CD4-positive, alpha-beta memory T cell (primary cell): Measurements from ENCODE around the gene AK8. TPM values are rescaled to one million over a fixed set of nuclear protein-coding genes. Genes with fewer than 3 reads are reported as not detected.

Experiments used
- CTCF ChIA-PET: fragments of 350-600 bp; sonication (Branson Sonifier 250); formaldehyde crosslinking; loops from one replicate; lab custom pipeline; 2021; ENCODE audit warnings: inconsistent platforms; ENCODE audit not compliant: partially characterized antibody; lab: Charles Lee
- POLR2A ChIA-PET: fragments of 350-600 bp; sonication (Branson Sonifier 250); formaldehyde crosslinking; loops from one replicate; lab custom pipeline; 2021; ENCODE audit not compliant: partially characterized antibody; lab: Charles Lee
- DNase-seq, 5 donors: peaks; one replicate each; pipeline versions ENCODE4 v3.0.0 to v3.0.0-alpha.2; 2020 to 2022; ENCODE audit warnings: mixed read lengths in 1 of 5
- H3K27ac ChIP-seq: one replicate; pipeline ENCODE4 v1.7.0; 2013; ENCODE audit warnings: low read depth, low read length
- H3K27me3 ChIP-seq: 2 replicates; pipeline ENCODE4 v1.7.0; 2013; ENCODE audit warnings: mild to moderate bottlenecking, low read length, moderate library complexity; ENCODE audit not compliant: insufficient read depth
- H3K36me3 ChIP-seq: 2 replicates; pipeline ENCODE4 v1.7.0; 2013; ENCODE audit warnings: mild to moderate bottlenecking, low read length, moderate library complexity; ENCODE audit not compliant: insufficient read depth
- H3K4me1 ChIP-seq: 2 replicates; pipeline ENCODE4 v1.7.0; 2013; ENCODE audit warnings: mild to moderate bottlenecking, low read length, moderate library complexity; ENCODE audit not compliant: insufficient read depth
- H3K4me3 ChIP-seq, 2 donors: one replicate each; pipeline ENCODE4 v1.7.0; 2013; ENCODE audit warnings: low read length in 2 of 2, mild to moderate bottlenecking in 1 of 2
- H3K9me3 ChIP-seq, 2 donors: one replicate each; pipeline ENCODE4 v1.7.0; 2013; ENCODE audit warnings: low read length in 2 of 2, control low read depth in 1 of 2; ENCODE audit not compliant: control insufficient read depth in 1 of 2
- H3K27ac Mint-ChIP-seq, 7 donors: one replicate each; pipeline ENCODE4 v1.8.0; 2020 to 2021; ENCODE audit warnings: mixed read lengths in 7 of 7, mild to moderate bottlenecking in 6 of 7, inconsistent platforms in 3 of 7, moderate library complexity in 3 of 7
- H3K27me3 Mint-ChIP-seq, 2 donors: one replicate each; pipeline ENCODE4 v1.8.0; 2020 to 2021; ENCODE audit warnings: mixed read lengths in 2 of 2
- H3K36me3 Mint-ChIP-seq, 2 donors: one replicate each; pipeline ENCODE4 v1.8.0; 2020 to 2021; ENCODE audit warnings: mixed read lengths in 2 of 2, inconsistent platforms in 1 of 2, mild to moderate bottlenecking in 1 of 2
- H3K4me1 Mint-ChIP-seq, 4 donors: one replicate each; pipeline ENCODE4 v1.8.0; 2020 to 2021; ENCODE audit warnings: mixed read lengths in 4 of 4, mild to moderate bottlenecking in 1 of 4
- H3K4me3 Mint-ChIP-seq, 8 donors: one replicate each; pipeline ENCODE4 v1.8.0; 2020 to 2021; ENCODE audit warnings: mixed read lengths in 8 of 8, mild to moderate bottlenecking in 7 of 8, moderate library complexity in 6 of 8, inconsistent platforms in 3 of 8
- H3K9me3 Mint-ChIP-seq, 8 donors: one replicate each; pipeline ENCODE4 v1.8.0; 2020 to 2021; ENCODE audit warnings: mixed read lengths in 8 of 8, mild to moderate bottlenecking in 5 of 8, inconsistent platforms in 3 of 8, moderate library complexity in 1 of 8
- intact Hi-C: fragments of 100-400 bp; cut with micrococcal nuclease; formaldehyde crosslinking; loops from one replicate; pipeline ENCODE4 v1.15.1; 2023
- polyA plus RNA-seq, 2 donors: library from polyadenylated mRNA; unstranded; fragments of 300-500 nt; fragmentation: Illumina TruSeq; gene quantifications; one replicate each; pipeline ENCODE4 v1.2.3, GENCODE V29; 2021
- total RNA-seq, 2 experiments: library from RNA; stranded (reverse); gene quantifications; one replicate each; pipeline ENCODE4 v1.2.3, GENCODE V29; 2021

Gene AK8
- total and polyA plus RNA-seq, 4 experiments from 2014 or later: 0.28 TPM; not detected in 3

DNA sequence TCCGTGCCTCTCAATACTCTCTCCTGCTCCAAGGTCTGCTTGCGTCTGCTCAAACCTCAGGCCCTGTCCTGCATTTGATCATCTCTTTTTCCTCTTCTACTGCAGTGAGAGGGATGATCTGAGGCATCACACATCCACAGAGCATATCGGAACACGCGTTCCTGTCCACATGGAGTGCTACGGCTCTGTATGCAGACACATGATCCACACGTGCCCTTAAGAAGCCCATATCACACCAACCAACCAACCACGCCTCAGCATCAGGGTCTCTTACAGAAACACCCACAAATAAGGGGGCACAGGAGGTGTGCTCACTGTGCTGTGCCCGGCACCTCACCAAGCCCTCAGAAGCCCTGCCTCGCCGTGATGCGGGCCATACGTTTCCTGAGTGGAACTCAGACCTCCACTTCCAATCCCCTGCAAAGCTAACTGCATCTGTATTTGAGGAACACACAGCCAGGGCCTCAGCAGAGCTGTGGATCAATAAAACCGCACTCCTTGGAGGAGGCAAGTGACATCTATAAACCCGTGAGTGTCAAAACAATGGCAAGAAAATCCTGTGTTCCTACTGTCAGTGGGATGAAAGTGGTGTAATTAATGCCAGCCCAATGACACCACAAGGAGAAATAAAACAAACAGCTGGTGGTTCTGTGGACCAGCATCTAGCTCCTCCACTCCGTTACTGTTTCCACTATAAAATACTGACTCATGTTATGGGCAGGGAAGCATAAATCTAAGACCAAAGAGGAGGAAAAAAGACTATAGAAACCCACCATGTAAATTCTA is 40.4 kb downstream of the AK8 start:
- H3K4me3 ChIP-seq: no peak overlapping the region
- Mint-ChIP-seq H3K27me3 (peaks cover 7 to 8% of the 10 kb centered on the region in 2 donors), H3K4me3 (no peak overlapping the region), H3K4me1 (peaks cover 0 to 5% (median 0%) of the 10 kb centered on the region in 4 donors), H3K27ac (no peak overlapping the region), H3K9me3 (no peaks in the 10 kb centered on the region), H3K36me3 (no peaks in the 10 kb centered on the region)
- no peaks in the 10 kb centered on the region for H3K4me1 ChIP-seq
- DNase-seq: no peak
- POLR2A ChIA-PET: no interaction called here
- H3K27ac ChIP-seq: no peak overlapping the region
- no peaks in the 10 kb centered on the region for H3K36me3 ChIP-seq
- CTCF ChIA-PET: no interaction called here
- intact Hi-C loops: no loop called here
- H3K9me3 ChIP-seq: no peaks in the 10 kb centered on the region
- no peaks in the 10 kb centered on the region for H3K27me3 ChIP-seq

DNA sequence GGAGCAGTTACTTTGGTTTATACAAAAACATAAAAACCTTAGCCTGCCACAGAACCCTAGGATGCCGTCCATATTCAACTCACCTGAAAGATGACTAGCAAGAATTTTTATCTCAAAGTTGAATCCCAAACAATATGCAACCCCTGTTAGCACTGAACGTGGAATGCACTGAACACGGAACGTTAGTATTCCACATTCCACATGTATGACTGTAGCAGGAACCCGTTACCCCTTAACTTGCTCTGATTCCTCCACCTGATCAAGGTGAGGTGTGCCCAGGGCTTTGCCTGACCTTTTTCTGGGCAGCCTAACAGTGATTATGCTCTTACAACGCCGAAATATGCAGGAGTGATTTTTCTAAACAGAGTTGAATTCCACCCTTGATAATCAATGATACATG is 43.7 kb downstream of the AK8 start:
- no peak for DNase-seq
- Mint-ChIP-seq H3K27ac (no peak overlapping the region), H3K4me1 (peaks cover 0 to 5% (median 0%) of the 10 kb centered on the region in 4 donors), H3K4me3 (no peak overlapping the region), H3K36me3 (no peaks in the 10 kb centered on the region), H3K27me3 (peaks cover 4 to 13% of the 10 kb centered on the region in 2 donors), H3K9me3 (no peaks in the 10 kb centered on the region)
- ChIA-PET CTCF (no interaction called here), POLR2A (no interaction called here)
- no peak overlapping the region for H3K4me3 ChIP-seq
- H3K36me3 ChIP-seq: no peaks in the 10 kb centered on the region
- peaks cover 3% of the 10 kb centered on the region for H3K27me3 ChIP-seq
- no peak overlapping the region for H3K27ac ChIP-seq
- no peaks in the 10 kb centered on the region for H3K4me1 ChIP-seq
- H3K9me3 ChIP-seq: no peaks in the 10 kb centered on the region
- intact Hi-C loops: no loop called here

DNA sequence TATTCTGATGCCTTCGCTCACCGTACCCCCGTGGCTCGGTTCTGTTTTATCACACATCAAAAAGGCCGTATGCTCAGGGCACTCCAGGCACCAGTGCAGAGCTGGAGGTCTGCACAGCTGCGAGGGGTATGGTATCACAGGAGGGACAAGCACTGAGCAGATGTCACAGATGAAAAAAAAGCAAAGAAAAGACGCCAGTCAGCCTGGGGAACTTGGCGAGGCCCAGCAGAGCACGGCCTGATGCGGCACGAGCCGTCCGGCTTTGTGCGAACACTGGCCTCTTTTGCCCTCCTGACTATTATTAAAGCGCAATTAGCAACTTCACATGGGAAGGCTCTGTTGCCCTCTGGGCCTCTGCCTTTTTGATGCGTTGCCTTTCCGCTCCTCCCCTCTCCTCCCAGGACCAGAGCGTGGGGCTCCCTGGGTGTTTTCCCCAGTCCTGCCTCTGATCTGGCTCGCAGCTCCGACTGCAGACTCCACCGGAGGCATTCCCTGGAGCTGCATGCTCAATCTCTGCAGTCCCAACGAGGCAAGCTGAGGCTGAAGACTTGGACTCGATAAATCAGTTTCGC is 44.4 kb downstream of the AK8 start:
- Histone ChIP-seq H3K4me3 (no peak overlapping the region), H3K4me1 (no peaks in the 10 kb centered on the region), H3K9me3 (no peaks in the 10 kb centered on the region), H3K27ac (no peak overlapping the region), H3K27me3 (peaks cover 3% of the 10 kb centered on the region), H3K36me3 (no peaks in the 10 kb centered on the region)
- H3K4me3 Mint-ChIP-seq: no peak overlapping the region
- intact Hi-C loops: no loop called here
- ChIA-PET CTCF (no interaction called here), POLR2A (no interaction called here)
- no peak for DNase-seq
- H3K4me1 Mint-ChIP-seq: peaks cover 0 to 5% (median 0%) of the 10 kb centered on the region in 4 donors
- no peaks in the 10 kb centered on the region for H3K9me3 Mint-ChIP-seq
- no peak overlapping the region for H3K27ac Mint-ChIP-seq
- peaks cover 5 to 13% of the 10 kb centered on the region in 2 donors for H3K27me3 Mint-ChIP-seq
- no peaks in the 10 kb centered on the region for H3K36me3 Mint-ChIP-seq

DNA sequence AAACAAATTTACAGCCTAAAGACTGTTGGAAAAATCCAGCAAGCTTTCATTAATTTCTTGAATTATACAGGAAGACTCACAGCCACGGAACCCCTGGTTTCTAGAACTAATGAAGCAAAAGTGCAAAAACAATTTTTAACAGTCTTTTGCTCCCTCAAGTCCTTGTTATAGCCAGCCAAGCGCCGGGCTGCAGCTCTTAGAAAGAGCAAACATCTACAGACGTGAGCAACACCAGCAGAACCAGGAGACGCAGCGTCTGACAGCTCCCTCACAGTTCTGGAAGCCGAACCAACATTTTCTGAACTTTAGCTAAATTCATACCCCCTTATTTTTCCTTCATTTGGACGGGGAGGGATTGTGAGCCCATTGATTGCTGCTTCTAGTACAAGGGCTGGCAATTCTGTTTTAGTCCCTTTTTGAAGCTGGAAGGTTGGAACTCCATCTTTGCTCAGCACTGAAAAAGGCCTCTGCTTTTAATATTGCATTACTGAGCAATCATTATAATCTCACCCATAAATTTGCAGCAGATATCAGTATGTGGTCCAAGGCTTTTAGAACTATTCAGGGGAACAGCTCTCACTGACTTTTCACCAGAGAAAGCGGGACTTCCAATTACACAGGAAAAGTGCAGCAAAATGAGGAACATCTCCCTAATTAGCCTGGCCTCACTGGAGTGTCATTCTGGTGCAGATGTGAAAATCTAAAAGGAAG is 45.8 kb downstream of the AK8 start:
- no peaks in the 10 kb centered on the region for H3K4me1 ChIP-seq
- DNase-seq: no peak
- CTCF ChIA-PET: no interaction called here
- H3K4me1 Mint-ChIP-seq: peaks cover 0 to under 1% (median 0%) of the 10 kb centered on the region in 4 donors
- no peaks in the 10 kb centered on the region for H3K9me3 Mint-ChIP-seq
- H3K27ac Mint-ChIP-seq: no peak overlapping the region
- H3K36me3 Mint-ChIP-seq: no peaks in the 10 kb centered on the region
- H3K9me3 ChIP-seq: no peaks in the 10 kb centered on the region
- H3K27me3 Mint-ChIP-seq: peaks cover 7 to 16% of the 10 kb centered on the region in 2 donors
- H3K27me3 ChIP-seq: peaks cover 3% of the 10 kb centered on the region
- no peaks in the 10 kb centered on the region for H3K36me3 ChIP-seq
- no peak overlapping the region for H3K4me3 Mint-ChIP-seq
- POLR2A ChIA-PET: no interaction called here
- no peak overlapping the region for H3K4me3 ChIP-seq
- intact Hi-C loops: no loop called here
- no peak overlapping the region for H3K27ac ChIP-seq

DNA sequence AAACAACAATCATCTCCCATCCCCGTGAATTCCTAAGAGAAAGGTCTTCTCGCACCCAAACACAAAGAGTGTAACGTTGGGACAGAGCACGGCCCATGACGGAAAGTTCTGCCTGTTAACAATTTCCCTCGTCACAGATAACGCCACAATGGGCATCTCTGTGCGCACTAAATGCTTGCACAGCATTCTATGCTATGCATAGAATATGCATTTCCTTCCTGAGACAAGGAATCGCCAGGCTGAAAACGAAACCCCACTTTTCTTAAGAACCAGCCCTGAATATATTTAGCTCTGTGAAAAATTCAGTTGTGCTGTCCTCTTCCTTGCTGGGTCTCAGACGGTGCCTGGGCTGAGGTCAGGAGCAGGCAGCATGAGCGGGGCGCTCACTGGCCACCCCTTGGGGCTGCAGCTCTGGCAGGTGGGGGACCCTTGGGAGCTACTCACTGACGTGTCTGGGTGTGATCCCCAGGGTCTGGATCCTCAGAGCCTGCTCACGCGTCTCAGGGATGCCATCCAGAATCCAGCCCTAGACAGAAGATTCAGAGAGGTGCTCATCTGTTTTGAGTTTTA is 49.8 kb downstream of the AK8 start:
- Histone ChIP-seq H3K27ac (no peak overlapping the region), H3K4me1 (no peaks in the 10 kb centered on the region), H3K9me3 (no peaks in the 10 kb centered on the region), H3K36me3 (no peaks in the 10 kb centered on the region), H3K27me3 (peaks cover 3% of the 10 kb centered on the region), H3K4me3 (no peak overlapping the region)
- DNase-seq: no peak
- Mint-ChIP-seq H3K36me3 (no peaks in the 10 kb centered on the region), H3K9me3 (no peaks in the 10 kb centered on the region), H3K4me3 (no peak overlapping the region), H3K27me3 (peaks cover 15 to 18% of the 10 kb centered on the region in 2 donors), H3K27ac (no peak overlapping the region), H3K4me1 (no peaks in the 10 kb centered on the region)
- intact Hi-C loops: no loop called here
- CTCF ChIA-PET: no interaction called here
- POLR2A ChIA-PET: no interaction called here

DNA sequence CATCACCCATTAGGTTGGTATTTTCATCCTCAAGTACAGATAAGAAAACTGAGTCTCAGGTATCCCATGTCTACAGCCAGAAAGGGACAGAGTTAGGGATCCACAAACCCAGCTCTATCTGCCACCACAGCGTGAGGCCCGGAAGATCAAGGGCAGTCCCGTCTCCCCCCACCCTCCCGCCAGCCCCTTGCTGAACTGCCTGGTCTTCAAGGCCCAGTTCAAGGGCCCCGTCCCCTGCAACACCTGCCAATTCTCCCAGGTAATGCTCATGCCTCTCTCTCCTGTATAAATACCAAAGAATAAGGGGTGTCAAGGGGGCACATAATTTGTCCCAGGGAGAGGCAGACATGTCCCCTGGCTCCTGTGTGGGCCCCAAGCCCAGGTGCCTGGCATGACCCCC is 50.7 kb downstream of the AK8 start:
- H3K4me1 ChIP-seq: no peaks in the 10 kb centered on the region
- H3K36me3 ChIP-seq: no peaks in the 10 kb centered on the region
- H3K27me3 Mint-ChIP-seq: peaks cover 19 to 25% of the 10 kb centered on the region in 2 donors
- H3K4me3 ChIP-seq: no peak overlapping the region
- H3K4me1 Mint-ChIP-seq: no peaks in the 10 kb centered on the region
- no peaks in the 10 kb centered on the region for H3K36me3 Mint-ChIP-seq
- no peak overlapping the region for H3K27ac ChIP-seq
- no peaks in the 10 kb centered on the region for H3K9me3 ChIP-seq
- ChIA-PET CTCF (no interaction called here), POLR2A (no interaction called here)
- DNase-seq: no peak
- H3K4me3 Mint-ChIP-seq: no peak overlapping the region
- peaks cover 1% of the 10 kb centered on the region for H3K27me3 ChIP-seq
- H3K27ac Mint-ChIP-seq: no peak overlapping the region
- no peaks in the 10 kb centered on the region for H3K9me3 Mint-ChIP-seq
- intact Hi-C loops: no loop called here

DNA sequence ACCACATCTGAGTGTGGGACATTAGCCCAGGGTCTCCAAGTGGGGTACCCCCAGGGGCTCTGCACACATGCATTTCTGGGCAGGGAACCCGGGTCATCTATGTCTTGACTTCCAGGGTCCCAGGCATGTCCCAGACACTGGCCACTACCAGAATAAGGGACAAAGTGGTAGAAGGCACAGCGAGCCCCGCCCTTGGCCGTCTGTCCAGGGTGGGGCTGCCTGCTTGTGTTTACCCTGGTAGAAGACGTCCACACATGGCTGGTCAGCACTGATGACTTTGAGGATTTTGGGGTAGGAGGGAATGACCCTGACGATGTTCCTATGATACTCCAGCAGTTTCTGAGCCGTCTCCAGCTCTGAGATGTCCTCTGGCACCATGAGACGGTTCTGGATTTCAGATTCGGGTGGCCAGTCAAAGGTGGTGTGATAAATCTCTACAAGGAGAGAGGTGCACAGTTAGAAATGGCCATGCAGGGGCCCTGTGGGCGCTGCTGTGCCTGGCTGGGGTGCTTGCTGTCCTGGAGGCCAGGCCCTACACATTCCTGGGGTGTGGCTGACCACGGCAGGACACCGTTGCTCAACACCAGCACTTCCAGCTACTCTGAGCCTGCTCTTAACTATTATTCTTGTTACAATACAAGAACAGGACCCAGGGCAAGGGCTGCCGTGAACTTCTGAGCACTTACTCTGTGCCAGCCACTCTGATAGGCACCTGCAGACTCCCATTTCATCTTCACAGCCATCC is 51.3 kb downstream of the AK8 start:
- no peaks in the 10 kb centered on the region for H3K4me1 Mint-ChIP-seq
- CTCF ChIA-PET: no interaction called here

More for the DNA sequence above, 51.3 kb downstream of the AK8 start:
- Mint-ChIP-seq H3K36me3 (no peaks in the 10 kb centered on the region), H3K27me3 (peaks cover 19 to 26% of the 10 kb centered on the region in 2 donors), H3K4me3 (no peak overlapping the region), H3K9me3 (no peaks in the 10 kb centered on the region), H3K27ac (no peak overlapping the region)
- intact Hi-C loops: no loop called here
- no peaks in the 10 kb centered on the region for H3K36me3 ChIP-seq
- H3K27ac ChIP-seq: no peak overlapping the region
- H3K27me3 ChIP-seq: no peaks in the 10 kb centered on the region
- DNase-seq: no peak
- POLR2A ChIA-PET: no interaction called here
- no peaks in the 10 kb centered on the region for H3K4me1 ChIP-seq
- H3K4me3 ChIP-seq: no peak overlapping the region
- H3K9me3 ChIP-seq: no peaks in the 10 kb centered on the region
